Breast epithelium (tissue), 4 donors: ENCODE data around the gene THBD. TPM values are rescaled to one million over a fixed set of nuclear protein-coding genes. Genes with fewer than 3 reads are reported as not detected.

Experiments used
- DNase-seq, 2 donors: peaks; one replicate each; pipeline ENCODE4 v3.0.0-alpha.2; 2019; ENCODE audit warnings: low spot score in 2 of 2
- H3K27ac ChIP-seq, 2 donors: fragments of 200-600 bp; sonication (generic) in 1 of 2; one replicate each; pipeline ENCODE4 v1.5.1; 2016 to 2019; ENCODE audit warnings: mild to moderate bottlenecking in 1 of 2
- H3K27me3 ChIP-seq, 2 donors: fragments of 200-600 bp; sonication (generic) in 1 of 2; one replicate each; pipeline versions ENCODE4 v1.5.1 to v1.6.0; 2017 to 2019; ENCODE audit warnings: control low read depth in 1 of 2, mild to moderate bottlenecking in 1 of 2
- H3K36me3 ChIP-seq: fragments of 200-600 bp; one replicate; pipeline ENCODE4 v1.5.1; 2019
- H3K4me1 ChIP-seq, 2 donors: fragments of 200-600 bp; sonication (generic); one replicate each; pipeline ENCODE4 v1.5.1; 2016 to 2019; ENCODE audit warnings: control low read depth in 1 of 2
- H3K4me3 ChIP-seq, 3 donors: fragments of 200-600 bp; sonication (generic); 1 replicate in 2 of 3; 2 replicates in 1 of 3; pipeline ENCODE4 v1.5.1; 2016 to 2019; ENCODE audit warnings: mild to moderate bottlenecking in 3 of 3, moderate library complexity in 2 of 3
- H3K9me3 ChIP-seq, 2 donors: fragments of 200-600 bp; sonication (generic) in 1 of 2; one replicate each; pipeline ENCODE4 v1.5.1; 2016 to 2019; ENCODE audit warnings: control low read depth in 1 of 2
- POLR2A ChIP-seq: fragments of 450-650 bp; IDR thresholded peaks from one replicate; pipeline ENCODE4 v1.6.1; 2016; ENCODE audit warnings: antibody characterized with exemption, mild to moderate bottlenecking, moderate library complexity
- POLR2AphosphoS5 ChIP-seq, 3 donors: sonication (generic); formaldehyde crosslinking; IDR thresholded peaks; one replicate each; pipeline ENCODE4 v1.6.1; 2017; ENCODE audit warnings: antibody characterized with exemption in 3 of 3
- intact Hi-C: fragments of 100-400 bp; cut with DNase I; formaldehyde crosslinking; loops from one replicate; pipeline ENCODE4 v1.15.1; 2023; ENCODE audit warnings: low total_unique reads
- total RNA-seq, 3 donors: library from RNA; depleted of rRNA; stranded (reverse); fragments of >200 nt; gene quantifications; one replicate each; pipeline ENCODE4 v1.1.0, GENCODE V29; 2016
- TF ChIP-seq, protein P1 (sequence below), 3 donors: fragments of 450-650 bp; IDR thresholded peaks; one replicate each; pipeline ENCODE4 v1.5.1; 2016 to 2017; ENCODE audit warnings: antibody characterized with exemption in 3 of 3, mild to moderate bottlenecking in 3 of 3, moderate library complexity in 3 of 3

Gene THBD
- total RNA-seq, 3 donors from 2014 or later = 22.6 to 44.2 (median 28.2) TPM

DNA sequence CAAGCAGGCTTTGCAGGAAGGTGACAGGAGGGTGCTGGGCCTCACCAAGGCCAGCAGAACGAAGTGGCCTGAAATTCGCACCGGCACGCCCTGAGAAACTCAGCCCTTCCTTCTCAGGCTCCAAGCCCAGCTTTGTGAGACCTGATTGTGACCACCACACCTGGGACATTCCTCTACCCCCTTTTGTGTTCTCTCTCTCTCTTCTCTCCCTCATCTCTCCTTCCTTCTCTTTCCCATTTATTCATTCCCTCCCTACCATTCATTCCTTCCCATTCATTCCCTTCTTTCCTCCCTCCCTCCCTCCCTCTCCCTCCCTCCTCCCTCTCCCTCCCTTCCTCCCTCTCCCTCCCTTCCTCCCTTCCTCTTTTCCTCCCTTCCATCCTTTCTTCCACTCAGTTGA is 27.8 kb upstream of the THBD start:
- no peaks in the 10 kb centered on the region for H3K9me3 ChIP-seq
- no peak for DNase-seq
- TF ChIP-seq POLR2AphosphoS5 (IDR thresholded peaks at IDR 0.05) (no peak), POLR2A (no peak)
- TF ChIP-seq, protein P1, sequence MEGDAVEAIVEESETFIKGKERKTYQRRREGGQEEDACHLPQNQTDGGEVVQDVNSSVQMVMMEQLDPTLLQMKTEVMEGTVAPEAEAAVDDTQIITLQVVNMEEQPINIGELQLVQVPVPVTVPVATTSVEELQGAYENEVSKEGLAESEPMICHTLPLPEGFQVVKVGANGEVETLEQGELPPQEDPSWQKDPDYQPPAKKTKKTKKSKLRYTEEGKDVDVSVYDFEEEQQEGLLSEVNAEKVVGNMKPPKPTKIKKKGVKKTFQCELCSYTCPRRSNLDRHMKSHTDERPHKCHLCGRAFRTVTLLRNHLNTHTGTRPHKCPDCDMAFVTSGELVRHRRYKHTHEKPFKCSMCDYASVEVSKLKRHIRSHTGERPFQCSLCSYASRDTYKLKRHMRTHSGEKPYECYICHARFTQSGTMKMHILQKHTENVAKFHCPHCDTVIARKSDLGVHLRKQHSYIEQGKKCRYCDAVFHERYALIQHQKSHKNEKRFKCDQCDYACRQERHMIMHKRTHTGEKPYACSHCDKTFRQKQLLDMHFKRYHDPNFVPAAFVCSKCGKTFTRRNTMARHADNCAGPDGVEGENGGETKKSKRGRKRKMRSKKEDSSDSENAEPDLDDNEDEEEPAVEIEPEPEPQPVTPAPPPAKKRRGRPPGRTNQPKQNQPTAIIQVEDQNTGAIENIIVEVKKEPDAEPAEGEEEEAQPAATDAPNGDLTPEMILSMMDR (IDR thresholded peaks at IDR 0.05) = no peak
- no peaks in the 10 kb centered on the region for H3K36me3 ChIP-seq
- H3K4me1 ChIP-seq = no peaks in the 10 kb centered on the region
- no peak overlapping the region for H3K27ac ChIP-seq
- H3K27me3 ChIP-seq = no peaks in the 10 kb centered on the region
- H3K4me3 ChIP-seq = no peak overlapping the region
- intact Hi-C loops = no loop called here

DNA sequence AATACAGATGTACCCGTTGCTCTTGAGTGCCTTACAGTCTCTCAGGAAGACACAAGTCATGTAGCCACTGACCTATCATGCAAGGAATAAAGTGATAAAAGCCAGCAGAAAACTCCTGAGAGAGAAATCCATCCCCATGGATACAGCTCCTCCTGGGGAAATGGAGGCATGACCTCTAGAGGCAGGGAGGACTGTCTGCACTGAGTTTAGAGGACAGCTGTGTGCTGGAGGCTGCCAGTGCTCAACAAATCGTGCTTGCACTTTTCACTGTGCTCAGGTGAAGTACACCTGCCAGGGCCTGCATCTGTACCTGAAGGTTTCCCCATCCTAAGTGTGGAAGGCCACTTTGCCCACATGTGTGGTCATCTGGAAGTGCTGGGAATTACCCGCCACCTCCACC is 24.6 kb upstream of the THBD start:
- TF ChIP-seq, protein P1 (IDR thresholded peaks at IDR 0.05) = no peak
- TF ChIP-seq POLR2AphosphoS5 (IDR thresholded peaks at IDR 0.05) (no peak), POLR2A (no peak)

DNA sequence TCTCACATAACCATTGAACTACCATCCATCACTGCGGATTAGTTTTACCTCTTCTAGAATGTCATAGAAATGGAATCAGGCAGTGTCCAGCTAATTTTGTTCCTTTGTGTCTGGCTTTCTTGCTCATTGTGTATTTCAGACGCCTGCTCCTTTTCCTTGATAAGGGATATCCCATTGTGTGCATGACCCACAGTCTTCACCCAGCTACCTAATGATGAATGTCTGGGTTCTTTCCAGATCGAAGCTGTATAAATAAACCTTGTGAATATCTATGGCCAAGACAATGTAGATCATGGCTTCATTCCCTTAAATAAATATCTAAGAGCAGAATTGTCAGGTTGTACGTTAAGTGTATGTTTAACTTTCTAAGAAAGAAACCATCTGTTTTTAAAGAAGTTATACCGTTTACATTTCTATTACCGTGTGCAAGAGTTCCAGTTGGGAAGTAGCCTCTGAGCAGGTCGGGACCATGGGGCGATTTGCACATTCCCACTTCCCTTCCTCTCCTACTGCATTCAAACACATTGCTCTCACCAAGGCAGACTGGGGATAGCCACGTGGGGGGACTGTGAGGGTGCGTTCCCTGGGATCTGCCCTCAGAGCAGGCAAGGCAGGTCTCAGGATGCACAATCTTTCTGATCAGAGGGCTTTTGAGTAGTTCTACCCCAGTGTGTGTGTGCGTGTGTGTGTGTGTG is 23.6 kb upstream of the THBD start:
- TF ChIP-seq POLR2AphosphoS5 (IDR thresholded peaks at IDR 0.05) (no peak), POLR2A (no peak)
- TF ChIP-seq, protein P1 (IDR thresholded peaks at IDR 0.05) = no peak
- Histone ChIP-seq H3K4me1 (no peaks in the 10 kb centered on the region), H3K9me3 (no peaks in the 10 kb centered on the region)

More for the DNA sequence above, 24.6 kb upstream of the THBD start:
- Histone ChIP-seq H3K9me3 (no peaks in the 10 kb centered on the region), H3K27me3 (no peaks in the 10 kb centered on the region), H3K36me3 (no peaks in the 10 kb centered on the region), H3K4me1 (no peaks in the 10 kb centered on the region), H3K27ac (no peak overlapping the region), H3K4me3 (no peak overlapping the region)
- intact Hi-C loops = no loop called here
- no peak for DNase-seq

DNA sequence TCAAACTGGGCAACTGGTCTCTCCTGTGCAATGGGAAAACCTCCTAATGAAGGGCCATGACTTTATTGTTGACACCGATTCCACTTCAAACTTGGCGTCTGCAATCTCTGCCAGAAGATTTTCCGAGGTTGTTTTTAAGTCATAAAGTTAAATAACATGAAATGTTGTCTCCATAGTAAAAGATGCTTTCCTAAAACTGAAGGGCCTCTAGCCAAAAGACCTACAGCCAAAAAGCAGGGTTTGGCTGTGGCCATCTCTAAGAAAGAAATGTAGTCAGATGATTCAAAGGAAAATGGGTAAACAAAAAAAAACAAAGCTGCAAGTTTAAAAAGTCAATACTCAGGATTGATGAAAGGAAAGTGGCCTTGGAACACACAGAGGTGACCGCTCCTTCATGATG is 22.5 kb upstream of the THBD start:
- TF ChIP-seq POLR2A (no peak), POLR2AphosphoS5 (IDR thresholded peaks at IDR 0.05) (no peak)
- TF ChIP-seq, protein P1 (IDR thresholded peaks at IDR 0.05) = no peak
- no peaks in the 10 kb centered on the region for H3K4me1 ChIP-seq
- H3K4me3 ChIP-seq = no peak overlapping the region
- H3K36me3 ChIP-seq = no peaks in the 10 kb centered on the region
- no peak overlapping the region for H3K27ac ChIP-seq
- intact Hi-C loops = no loop called here
- no peak for DNase-seq
- H3K9me3 ChIP-seq = no peaks in the 10 kb centered on the region
- H3K27me3 ChIP-seq = no peaks in the 10 kb centered on the region

More for the DNA sequence above, 23.6 kb upstream of the THBD start:
- no peaks in the 10 kb centered on the region for H3K27me3 ChIP-seq
- no peak overlapping the region for H3K4me3 ChIP-seq
- intact Hi-C loops = no loop called here
- no peak overlapping the region for H3K27ac ChIP-seq
- no peaks in the 10 kb centered on the region for H3K36me3 ChIP-seq
- no peak for DNase-seq

DNA sequence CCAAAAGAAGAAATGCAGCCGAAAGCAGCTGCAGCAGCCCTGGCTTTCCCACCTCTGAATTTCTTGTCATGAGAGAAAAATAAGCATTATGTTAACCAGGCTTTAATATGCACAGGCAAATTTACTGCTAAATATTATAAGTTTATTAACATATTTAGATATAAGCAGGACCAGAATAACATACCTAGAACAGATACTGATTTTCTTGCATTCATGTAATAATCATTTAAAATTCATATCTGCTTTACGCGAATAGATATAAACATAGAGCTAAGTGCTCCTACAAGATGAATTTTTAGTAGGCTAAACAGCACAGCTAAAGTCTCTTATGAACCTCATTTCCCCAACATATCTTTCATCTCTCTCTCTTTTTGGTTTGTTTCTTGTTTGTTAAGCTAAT is 21.9 kb upstream of the THBD start:
- no peaks in the 10 kb centered on the region for H3K36me3 ChIP-seq
- no peaks in the 10 kb centered on the region for H3K27me3 ChIP-seq
- intact Hi-C loops = no loop called here
- no peak for DNase-seq
- TF ChIP-seq POLR2AphosphoS5 (IDR thresholded peaks at IDR 0.05) = no peak
- H3K4me3 ChIP-seq = no peak overlapping the region
- no peaks in the 10 kb centered on the region for H3K4me1 ChIP-seq
- H3K9me3 ChIP-seq = no peaks in the 10 kb centered on the region
- H3K27ac ChIP-seq = no peak overlapping the region
